Epithelial cell of esophagus (primary cell): ENCODE results near the gene PPP1R1B.

Experiments used
- DNase-seq: peaks from one replicate; pipeline ENCODE4 v3.0.0; 2010; ENCODE audit warnings: low read depth
- H3K4me3 ChIP-seq: 2 replicates; pipeline ENCODE4 v1.5.1; 2011; ENCODE audit warnings: mild to moderate bottlenecking, low read length, control low read depth
- CTCF ChIP-seq: IDR thresholded peaks from 2 replicates; pipeline ENCODE4 v1.5.1; 2011; ENCODE audit warnings: low read depth, mild to moderate bottlenecking, low read length, control low read depth, inconsistent platforms; ENCODE audit not compliant: insufficient read depth; ENCODE audit errors: missing control alignments

The PPP1R1B gene

GRCh38 chr17:39626171-39627046 lies at the start of gene PPP1R1B:
Gene PPP1R1B, plus strand, starts transcription at chr17:39626952. Its CDS starts 441 bp downstream, at chr17:39627393.
- no peak for TF ChIP-seq CTCF
- peak within 1 kb of the TSS; percentile 32 for H3K4me3 ChIP-seq
- no peak for DNase-seq

DNA sequence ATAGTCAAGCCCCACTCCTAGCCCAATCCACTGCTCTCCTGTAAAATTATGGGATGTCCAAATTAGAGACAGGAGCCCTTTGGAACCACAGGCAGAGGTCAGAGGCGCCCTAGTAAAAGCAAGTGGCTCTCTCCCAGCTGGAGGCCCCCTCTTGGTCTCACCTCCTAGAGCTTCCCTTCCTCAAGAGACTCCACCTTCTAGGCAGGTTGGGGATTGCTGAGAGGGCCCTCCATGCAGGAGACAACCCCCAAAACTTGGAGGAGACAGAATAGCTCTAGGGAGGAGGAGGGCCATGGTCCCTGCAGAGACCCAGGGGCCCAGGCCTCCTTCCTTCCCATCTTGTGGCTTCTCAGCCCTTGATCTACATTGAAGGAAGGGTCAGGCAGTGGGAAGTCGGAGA lies 48.5 kb upstream of the PPP1R1B start:
- no peak for TF ChIP-seq CTCF
- DNase-seq, result no peak
- no peak overlapping the region for H3K4me3 ChIP-seq

- no peak overlapping the region for H3K4me3 ChIP-seq
- DNase-seq, result no peak
- TF ChIP-seq CTCF, result no peak
Measured at GRCh38 chr17:39579318-39580081, 47.3 kb upstream of the PPP1R1B start.

DNA sequence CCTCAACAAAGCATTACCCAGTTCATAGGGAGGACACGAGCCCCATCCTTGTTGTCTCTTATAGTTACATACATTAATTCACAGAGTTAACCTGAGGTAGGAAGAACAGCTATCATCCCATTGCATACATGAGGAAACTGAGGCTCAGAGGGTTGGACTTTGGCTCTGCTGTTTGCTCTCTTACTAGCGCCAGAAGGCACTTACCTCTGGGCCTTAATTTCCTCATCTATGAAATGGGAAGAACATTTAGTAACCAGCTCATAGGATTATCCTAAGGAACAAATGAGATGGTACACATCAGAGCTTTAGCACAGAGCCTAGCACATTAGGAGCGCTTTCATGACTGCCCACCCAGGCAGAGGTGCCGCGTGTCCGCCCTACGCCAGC lies 46.7 kb upstream of the PPP1R1B start:
- no peak for DNase-seq
- H3K4me3 ChIP-seq, result no peak overlapping the region
- TF ChIP-seq CTCF, result no peak

DNA sequence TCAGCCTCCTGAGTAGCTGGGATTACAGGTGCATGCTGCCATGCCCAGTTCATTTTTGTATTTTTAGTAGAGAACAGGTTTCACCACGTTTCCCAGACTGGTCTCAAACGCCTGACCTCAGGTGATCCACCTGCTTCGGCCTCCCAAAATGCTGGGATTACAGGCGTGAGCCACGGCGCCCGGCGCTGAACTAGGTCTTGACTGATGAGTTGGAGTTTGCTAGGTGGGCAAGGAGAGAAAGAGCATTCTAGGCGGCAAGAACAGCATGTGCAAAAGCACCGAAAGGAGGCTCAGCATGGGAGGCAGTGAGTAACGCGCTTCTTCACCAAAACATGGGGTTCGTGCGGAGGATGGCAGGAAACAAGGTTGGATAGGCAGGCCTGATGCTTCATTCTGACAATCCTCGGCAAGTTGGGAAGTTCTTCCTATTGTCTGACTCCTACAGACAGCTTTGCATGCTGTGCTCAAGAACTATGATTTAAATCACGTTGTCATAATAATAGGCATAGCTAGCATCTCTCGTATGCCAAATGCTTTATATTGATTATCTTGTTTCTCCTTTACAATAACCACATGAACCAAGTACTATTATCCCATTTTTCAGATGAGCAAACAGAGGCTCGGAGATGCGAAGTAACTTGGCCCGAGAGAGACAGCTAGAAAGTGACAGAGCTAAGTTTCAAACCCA lies 45.5 kb upstream of the PPP1R1B start:
- no peak for TF ChIP-seq CTCF
- no peak for DNase-seq

DNA sequence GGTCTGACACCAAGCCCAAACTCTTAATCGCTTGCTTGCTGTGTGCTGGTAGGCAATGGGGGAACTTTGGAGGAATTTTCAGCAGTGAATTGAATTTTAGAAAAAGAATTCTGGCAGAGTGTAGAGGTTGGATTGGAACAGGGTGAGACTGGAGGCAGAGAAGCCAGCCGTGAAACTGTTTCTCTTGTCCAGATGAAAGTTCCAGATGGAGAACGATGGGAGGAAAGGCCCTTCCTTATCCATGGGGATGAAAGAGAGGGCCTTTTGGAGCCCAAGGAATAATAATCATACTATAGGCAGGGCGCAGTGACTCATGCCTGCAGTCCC lies 45.0 kb upstream of the PPP1R1B start:
- TF ChIP-seq CTCF, result no peak
- DNase-seq, result no peak
- H3K4me3 ChIP-seq, result no peak overlapping the region

More for the DNA sequence above, 45.5 kb upstream of the PPP1R1B start:
- H3K4me3 ChIP-seq, result no peak overlapping the region
